Keratinocyte (primary cell): Measurements from ENCODE around the gene TMEM271. TPM values are rescaled to one million over a fixed set of nuclear protein-coding genes. Genes with fewer than 3 reads are reported as not detected.

Experiments used
- DNase-seq: peaks from one replicate; pipeline ENCODE4 v3.0.0-alpha.2; 2011; ENCODE audit warnings: low read depth, missing footprints, low spot score
- FAIRE-seq: peaks from 2 replicates; lab custom pipeline; 2011; peaks lifted over from hg19 to GRCh38; lab: Jason Lieb, UNC
- H2AFZ ChIP-seq: 2 replicates; pipeline ENCODE4 v1.6.0; 2012; ENCODE audit warnings: low read length, control low read depth, inconsistent platforms; ENCODE audit not compliant: control insufficient read depth
- H3K27ac ChIP-seq: 2 replicates; pipeline ENCODE4 v1.5.1; 2011; ENCODE audit warnings: low read length; ENCODE audit not compliant: control insufficient read depth, insufficient read depth
- H3K27me3 ChIP-seq: 3 replicates; pipeline ENCODE4 v1.6.0; 2011; ENCODE audit warnings: low read length; ENCODE audit not compliant: control insufficient read depth, insufficient read depth; ENCODE audit errors: extremely low read depth
- H3K36me3 ChIP-seq, 2 experiments: 2 replicates in 1 of 2; 3 replicates in 1 of 2; pipeline ENCODE4 v1.5.1; 2011; ENCODE audit warnings: low read length in 2 of 2, mild to moderate bottlenecking in 1 of 2; ENCODE audit not compliant: control insufficient read depth in 2 of 2, insufficient read depth in 2 of 2; ENCODE audit errors: extremely low read depth in 1 of 2
- H3K4me1 ChIP-seq: 3 replicates; pipeline ENCODE4 v1.5.1; 2011; ENCODE audit warnings: low read length; ENCODE audit not compliant: control insufficient read depth, insufficient read depth; ENCODE audit errors: extremely low read depth
- H3K4me2 ChIP-seq: 3 replicates; pipeline ENCODE4 v1.6.0; 2011; ENCODE audit warnings: low read depth, low read length; ENCODE audit not compliant: control insufficient read depth, insufficient read depth; ENCODE audit errors: extremely low read depth
- H3K4me3 ChIP-seq, 3 experiments: fragments of 200-600 bp in 1 of 3; sonication (generic) in 1 of 3; 2 replicates in 2 of 3; 3 replicates in 1 of 3; pipeline ENCODE4 v1.5.1; 2011 to 2016; ENCODE audit warnings: low read length in 3 of 3, mild to moderate bottlenecking in 3 of 3, control low read depth in 2 of 3, inconsistent platforms in 1 of 3, low read depth in 1 of 3, mixed read lengths in 1 of 3, mixed run types in 1 of 3, moderate library complexity in 1 of 3; ENCODE audit not compliant: control insufficient read depth in 2 of 3, insufficient read depth in 2 of 3; ENCODE audit errors: extremely low read depth in 1 of 3
- H3K79me2 ChIP-seq: 2 replicates; pipeline ENCODE4 v1.6.0; 2012; ENCODE audit warnings: low read length; ENCODE audit not compliant: control insufficient read depth, insufficient read depth
- H3K9ac ChIP-seq: 3 replicates; pipeline ENCODE4 v1.6.0; 2011; ENCODE audit warnings: low read length; ENCODE audit not compliant: control insufficient read depth, insufficient read depth; ENCODE audit errors: extremely low read depth
- H3K9me1 ChIP-seq: 3 replicates; pipeline ENCODE4 v1.6.0; 2011; ENCODE audit warnings: low read length; ENCODE audit not compliant: control insufficient read depth, insufficient read depth; ENCODE audit errors: extremely low read depth
- H3K9me3 ChIP-seq: 2 replicates; pipeline ENCODE4 v1.5.1; 2012; ENCODE audit warnings: low read depth, low read length; ENCODE audit not compliant: control insufficient read depth
- H4K20me1 ChIP-seq: 3 replicates; pipeline ENCODE4 v1.6.0; 2011; ENCODE audit warnings: low read length; ENCODE audit not compliant: control insufficient read depth, insufficient read depth; ENCODE audit errors: extremely low read depth
- CTCF ChIP-seq, 3 experiments: IDR thresholded peaks in 1 of 3; conservative IDR thresholded peaks in 1 of 3; optimal IDR thresholded peaks in 1 of 3; 2 replicates in 2 of 3; 3 replicates in 1 of 3; pipeline versions ENCODE3 to v1.5.1; 2011; ENCODE audit warnings: low read length in 3 of 3, mild to moderate bottlenecking in 3 of 3, moderate library complexity in 2 of 3, control low read depth in 1 of 3, inconsistent platforms in 1 of 3; ENCODE audit not compliant: insufficient read depth in 2 of 3; ENCODE audit errors: extremely low read depth in 1 of 3
- EZH2 ChIP-seq: IDR thresholded peaks from one replicate; pipeline ENCODE4 v1.6.1; 2012; ENCODE audit warnings: inconsistent platforms, mild to moderate bottlenecking, low read length, moderate library complexity
- dilution Hi-C: fragments of 300-500 bp; cut with MboI; formaldehyde crosslinking; loops from one replicate; pipeline ENCODE4 v1.7.0; 2020; ENCODE audit warnings: low sequenced_read_pairs; ENCODE audit not compliant: extremely low pct_ligation_motif_present
- polyA plus RNA-seq, 5 experiments: library from polyadenylated mRNA; depleted of rRNA in 3 of 5; stranded (reverse) in 3 of 5; stranded (forward) in 1 of 5; unstranded in 1 of 5; fragments of >200 nt; gene quantifications; 1 replicate in 1 of 5; 2 replicates in 3 of 5; 3 replicates in 1 of 5; pipeline versions ENCODE4 v1.2.1 to v1.2.3, GENCODE V29; 2011 to 2012; ENCODE audit warnings: missing spikeins in 2 of 5, low read depth in 1 of 5, low replicate concordance in 1 of 5

Gene TMEM271
- polyA plus RNA-seq, 1 donor (not counting 4 experiments of a cell fraction or from before 2014, with no cell fraction given), result not detected

GRCh38 chr4:532588-533317 is 43.3 kb downstream of the TMEM271 start:
- Histone ChIP-seq H3K79me2 (no peaks in the 10 kb centered on the region), H3K36me3 (peaks cover 26 to 50% of the 10 kb centered on the region in 2 experiments), H3K9ac (no peak overlapping the region), H3K9me3 (no peaks in the 10 kb centered on the region), H3K27me3 (no peaks in the 10 kb centered on the region), H3K9me1 (peaks cover 2% of the 10 kb centered on the region), H3K4me2 (no peak overlapping the region), H3K4me3 (no peak overlapping the region), H3K27ac (no peak overlapping the region), H4K20me1 (no peaks in the 10 kb centered on the region), H2AFZ (no peak overlapping the region), H3K4me1 (no peaks in the 10 kb centered on the region)
- DNase-seq, result no peak
- dilution Hi-C loops, result no loop called here
- no peak for FAIRE-seq
- TF ChIP-seq CTCF (optimal IDR thresholded peaks at IDR 0.05 in 1 of 3, IDR thresholded peaks at IDR 0.05 in 1 of 3, conservative IDR thresholded peaks at IDR 0.05 in 1 of 3; ENCODE audit: extremely low read depth in 1 of 3, insufficient read depth in 2 of 3, low read length in 3 of 3) (no peak), EZH2 (no peak)

GRCh38 chr4:531721-532565 is 44.2 kb downstream of the TMEM271 start:
- H3K36me3 ChIP-seq, result peaks cover 26 to 47% of the 10 kb centered on the region in 2 experiments
- H3K4me2 ChIP-seq, result no peak overlapping the region
- H3K27ac ChIP-seq, result no peak overlapping the region
- H4K20me1 ChIP-seq, result no peaks in the 10 kb centered on the region
- no peaks in the 10 kb centered on the region for H3K4me1 ChIP-seq
- dilution Hi-C loops, result no loop called here
- no peaks in the 10 kb centered on the region for H3K9me3 ChIP-seq
- FAIRE-seq (no peak), DNase-seq (no peak)
- no peaks in the 10 kb centered on the region for H3K27me3 ChIP-seq
- TF ChIP-seq CTCF (optimal IDR thresholded peaks at IDR 0.05 in 1 of 3, IDR thresholded peaks at IDR 0.05 in 1 of 3, conservative IDR thresholded peaks at IDR 0.05 in 1 of 3; ENCODE audit: extremely low read depth in 1 of 3, insufficient read depth in 2 of 3, low read length in 3 of 3) (no peak), EZH2 (no peak)
- peaks cover 2% of the 10 kb centered on the region for H3K9me1 ChIP-seq
- no peaks in the 10 kb centered on the region for H3K79me2 ChIP-seq
- H3K4me3 ChIP-seq, result no peak overlapping the region
- no peak overlapping the region for H2AFZ ChIP-seq
- H3K9ac ChIP-seq, result no peak overlapping the region
